NB4 (cell line): Measurements from ENCODE around the gene RIMS1.

ENCODE experiments used
- MYC ChIP-seq: IDR thresholded peaks from 2 replicates; pipeline ENCODE4 v1.6.1; 2011; ENCODE audit warnings: low read depth, low read length
- POLR2A ChIP-seq: IDR thresholded peaks from 2 replicates; pipeline ENCODE4 v1.6.1; 2011; ENCODE audit warnings: mild to moderate bottlenecking; ENCODE audit not compliant: insufficient read length; ENCODE audit errors: extremely low read depth
- TF ChIP-seq, protein P1 (sequence below): IDR thresholded peaks from one replicate; pipeline ENCODE4 v1.5.1; 2012; ENCODE audit warnings: low read depth, low read length
- TF ChIP-seq, protein P2 (sequence below): IDR thresholded peaks from 2 replicates; pipeline ENCODE4 v1.6.1; 2011; ENCODE audit warnings: low read depth, low read length

DNA sequence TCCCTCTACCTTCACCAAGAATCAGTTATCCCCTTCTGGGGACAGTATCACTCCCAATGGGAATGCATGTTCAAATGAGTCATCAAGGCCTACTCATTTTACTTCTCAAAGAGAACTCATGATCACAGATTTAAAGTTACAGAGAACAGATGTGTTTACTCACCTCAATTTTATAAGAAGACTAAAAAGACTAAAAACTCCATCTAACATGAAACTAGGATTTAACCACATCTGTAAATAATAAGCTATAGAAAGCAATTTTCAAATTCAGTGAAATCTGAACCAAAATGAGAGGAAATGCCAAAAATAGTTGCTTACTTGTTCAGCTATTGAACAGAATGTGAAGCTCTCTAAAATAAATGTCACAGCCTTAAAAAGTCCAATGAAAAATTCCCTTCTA lies 435.4 kb downstream of the RIMS1 start:
- TF ChIP-seq, protein P1, sequence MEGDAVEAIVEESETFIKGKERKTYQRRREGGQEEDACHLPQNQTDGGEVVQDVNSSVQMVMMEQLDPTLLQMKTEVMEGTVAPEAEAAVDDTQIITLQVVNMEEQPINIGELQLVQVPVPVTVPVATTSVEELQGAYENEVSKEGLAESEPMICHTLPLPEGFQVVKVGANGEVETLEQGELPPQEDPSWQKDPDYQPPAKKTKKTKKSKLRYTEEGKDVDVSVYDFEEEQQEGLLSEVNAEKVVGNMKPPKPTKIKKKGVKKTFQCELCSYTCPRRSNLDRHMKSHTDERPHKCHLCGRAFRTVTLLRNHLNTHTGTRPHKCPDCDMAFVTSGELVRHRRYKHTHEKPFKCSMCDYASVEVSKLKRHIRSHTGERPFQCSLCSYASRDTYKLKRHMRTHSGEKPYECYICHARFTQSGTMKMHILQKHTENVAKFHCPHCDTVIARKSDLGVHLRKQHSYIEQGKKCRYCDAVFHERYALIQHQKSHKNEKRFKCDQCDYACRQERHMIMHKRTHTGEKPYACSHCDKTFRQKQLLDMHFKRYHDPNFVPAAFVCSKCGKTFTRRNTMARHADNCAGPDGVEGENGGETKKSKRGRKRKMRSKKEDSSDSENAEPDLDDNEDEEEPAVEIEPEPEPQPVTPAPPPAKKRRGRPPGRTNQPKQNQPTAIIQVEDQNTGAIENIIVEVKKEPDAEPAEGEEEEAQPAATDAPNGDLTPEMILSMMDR, result no peak
- TF ChIP-seq MYC (no peak), POLR2A (no peak)
- TF ChIP-seq, protein P2, sequence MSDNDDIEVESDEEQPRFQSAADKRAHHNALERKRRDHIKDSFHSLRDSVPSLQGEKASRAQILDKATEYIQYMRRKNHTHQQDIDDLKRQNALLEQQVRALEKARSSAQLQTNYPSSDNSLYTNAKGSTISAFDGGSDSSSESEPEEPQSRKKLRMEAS, result no peak
